DOHH2 (cell line): ENCODE results near the gene KERA.

Experiments
- EZH2phosphoT487 ChIP-seq: fragments of 200-600 bp; sonication (generic); IDR thresholded peaks from 2 replicates; pipeline ENCODE4 v1.6.1; 2017; ENCODE audit warnings: borderline replicate concordance, mild to moderate bottlenecking, antibody characterized with exemption, low read length, moderate library complexity, mixed read lengths
- TF ChIP-seq, protein P1 (sequence below): fragments of 200-600 bp; sonication (generic); IDR thresholded peaks from one replicate; pipeline ENCODE4 v1.5.1; 2014; ENCODE audit warnings: antibody characterized with exemption, mild to moderate bottlenecking, low read depth, low read length; ENCODE audit not compliant: poor library complexity, severe bottlenecking

DNA sequence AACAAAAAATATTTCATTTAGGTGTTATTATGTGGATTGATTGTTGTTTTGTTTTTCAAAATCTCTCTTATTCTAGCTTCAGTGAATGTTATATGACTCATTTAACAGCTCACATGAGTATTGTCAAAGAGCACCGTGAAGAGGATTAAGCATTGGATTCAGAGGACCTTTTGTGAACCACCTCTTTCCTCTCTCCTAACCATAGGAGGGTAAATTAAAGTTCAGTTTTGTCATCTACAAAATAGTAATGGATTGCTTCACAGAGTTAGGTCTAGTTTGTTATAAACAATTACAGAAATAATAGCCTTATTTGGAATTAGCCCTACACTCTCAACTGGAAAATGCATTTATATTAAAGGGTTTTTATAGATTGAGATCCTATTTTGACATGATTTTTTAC lies 962 bp upstream of the KERA start:
- TF ChIP-seq, protein P1, sequence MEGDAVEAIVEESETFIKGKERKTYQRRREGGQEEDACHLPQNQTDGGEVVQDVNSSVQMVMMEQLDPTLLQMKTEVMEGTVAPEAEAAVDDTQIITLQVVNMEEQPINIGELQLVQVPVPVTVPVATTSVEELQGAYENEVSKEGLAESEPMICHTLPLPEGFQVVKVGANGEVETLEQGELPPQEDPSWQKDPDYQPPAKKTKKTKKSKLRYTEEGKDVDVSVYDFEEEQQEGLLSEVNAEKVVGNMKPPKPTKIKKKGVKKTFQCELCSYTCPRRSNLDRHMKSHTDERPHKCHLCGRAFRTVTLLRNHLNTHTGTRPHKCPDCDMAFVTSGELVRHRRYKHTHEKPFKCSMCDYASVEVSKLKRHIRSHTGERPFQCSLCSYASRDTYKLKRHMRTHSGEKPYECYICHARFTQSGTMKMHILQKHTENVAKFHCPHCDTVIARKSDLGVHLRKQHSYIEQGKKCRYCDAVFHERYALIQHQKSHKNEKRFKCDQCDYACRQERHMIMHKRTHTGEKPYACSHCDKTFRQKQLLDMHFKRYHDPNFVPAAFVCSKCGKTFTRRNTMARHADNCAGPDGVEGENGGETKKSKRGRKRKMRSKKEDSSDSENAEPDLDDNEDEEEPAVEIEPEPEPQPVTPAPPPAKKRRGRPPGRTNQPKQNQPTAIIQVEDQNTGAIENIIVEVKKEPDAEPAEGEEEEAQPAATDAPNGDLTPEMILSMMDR = no peak
- no peak for TF ChIP-seq EZH2phosphoT487
